Measurements from ENCODE around the gene TOMM70. TPM values are rescaled to one million over a fixed set of nuclear protein-coding genes. Genes with fewer than 3 reads are reported as not detected.

Gene TOMM70
- total and polyA plus RNA-seq, 2 of the 4 experiments (the other 2 are of a cell fraction) = 24.6 to 35.1 TPM

DNA sequence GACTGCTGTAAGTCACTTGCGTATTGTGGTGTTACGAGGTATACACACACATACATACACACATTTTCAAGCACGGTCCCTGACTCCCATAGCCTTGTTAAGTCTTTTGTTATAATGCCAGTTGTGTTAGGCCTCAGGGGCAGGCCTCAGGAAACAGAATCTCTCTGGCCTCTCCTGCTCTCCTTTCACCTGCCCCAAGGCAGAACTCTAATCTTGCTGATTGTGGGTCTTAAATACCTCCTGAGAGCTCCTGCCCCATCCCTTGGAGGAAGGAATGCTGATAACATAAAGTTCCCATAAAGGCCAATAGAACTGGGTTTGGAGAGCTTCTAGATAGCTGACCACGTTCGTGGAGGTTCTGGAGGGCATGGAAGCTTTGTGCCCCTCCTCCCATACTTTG lies 70.2 kb downstream of the TOMM70 start:
- intact Hi-C loops (cut with micrococcal nuclease) (no loop called here), in situ Hi-C loops (cut with MboI; ENCODE audit: low sequenced_read_pairs) (no loop called here), dilution Hi-C loops (cut with HindIII; ENCODE audit: low sequenced_read_pairs, unreplicated experiment) (no loop called here)
- Histone ChIP-seq H4K20me1 (ENCODE audit: insufficient read depth, low read length) (no peaks in the 10 kb centered on the region), H3K4me1 (ENCODE audit: control insufficient read depth, insufficient read depth, low read length) (peaks cover 6% of the 10 kb centered on the region), H2BK15ac (ENCODE audit: low read depth, low read length) (no peak overlapping the region), H2AK9ac (replicated peaks; ENCODE audit: low read depth, low read length, poor library complexity) (no peak overlapping the region), H3K27me3 (ENCODE audit: control insufficient read depth, insufficient read depth, low read length) (no peaks in the 10 kb centered on the region), H3K9me1 (ENCODE audit: insufficient read depth, low read length) (peaks cover 9% of the 10 kb centered on the region), H3K4ac (ENCODE audit: low read depth, low read length) (no peak overlapping the region), H3K56ac (ENCODE audit: extremely low read depth, insufficient read depth, low read length) (no peak overlapping the region), H3K27ac (ENCODE audit: insufficient read depth, low read length) (no peak overlapping the region), H3K36me3 (ENCODE audit: control insufficient read depth, insufficient read depth, low read length) (no peaks in the 10 kb centered on the region; the same call in 1 of the 2 replicates), H3K23ac (ENCODE audit: low read depth, low read length) (no peak overlapping the region), H2BK20ac (ENCODE audit: low read depth, low read length) (no peak overlapping the region), H3K18ac (ENCODE audit: low read depth, low read length) (no peak overlapping the region), H3K14ac (replicated peaks; ENCODE audit: low read depth, low read length) (no peak overlapping the region), H4K5ac (ENCODE audit: low read depth, low read length) (no peak overlapping the region), H4K8ac (ENCODE audit: low read depth in 2 of 2, low read length in 2 of 2) (no peak overlapping the region), H3K79me1 (ENCODE audit: low read depth in 1 of 2, low read length in 2 of 2) (peaks cover 9 to 17% of the 10 kb centered on the region in 2 experiments), H2BK120ac (ENCODE audit: low read depth, low read length) (no peak overlapping the region), H3K9me3 (ENCODE audit: control insufficient read depth, insufficient read depth, low read length) (no peaks in the 10 kb centered on the region), H2BK5ac (ENCODE audit: low read depth, low read length, poor library complexity, severe bottlenecking) (no peak overlapping the region), H2AK5ac (ENCODE audit: low read depth, low read length) (no peak overlapping the region), H4K91ac (ENCODE audit: insufficient read depth, low read depth, low read length) (no peak overlapping the region), H3K9ac (ENCODE audit: low read depth, low read length) (no peak overlapping the region), H3K4me2 (ENCODE audit: low read depth, low read length) (no peak overlapping the region), H3K4me3 (ENCODE audit: insufficient read depth, low read depth, low read length) (no peak overlapping the region), H2AFZ (replicated peaks; ENCODE audit: low read length, poor library complexity) (no peak overlapping the region)
- ChIA-PET CTCF (no interaction called here), POLR2A (ENCODE audit: unreplicated experiment) (no interaction called here)
- no peak for DNase-seq
- BruUV-seq (replicated peaks) = no TSS peak
- no peak for ATAC-seq (ENCODE audit: low read depth)
- TF ChIP-seq POLR2A (IDR thresholded peaks at IDR 0.05; ENCODE audit: low read depth, low read length) (no peak), RFX5 (IDR thresholded peaks at IDR 0.05; ENCODE audit: low read depth, low read length) (no peak), RAD21 (IDR thresholded peaks at IDR 0.05; ENCODE audit: low read length) (no peak), BHLHE40 (IDR thresholded peaks at IDR 0.05; ENCODE audit: low read depth, low read length) (no peak), CHD1 (IDR thresholded peaks at IDR 0.05; ENCODE audit: low read depth, low read length) (no peak), NFE2L2 (IDR thresholded peaks at IDR 0.05; ENCODE audit: low read depth, low read length) (no peak), CEBPB (IDR thresholded peaks at IDR 0.05; ENCODE audit: low read depth, low read length) (no peak), FOS (IDR thresholded peaks at IDR 0.05; ENCODE audit: low read depth, low read length) (no peak), MAFK (IDR thresholded peaks at IDR 0.05; ENCODE audit: low read depth, low read length) (no peak), MXI1 (IDR thresholded peaks at IDR 0.05; ENCODE audit: borderline replicate concordance, low read depth, low read length) (no peak), RCOR1 (IDR thresholded peaks at IDR 0.05; ENCODE audit: insufficient replicate concordance, low read length) (no peak), SMC3 (IDR thresholded peaks at IDR 0.05; ENCODE audit: low read depth, low read length) (no peak), MAZ (IDR thresholded peaks at IDR 0.05; ENCODE audit: borderline replicate concordance, low read depth, low read length) (no peak)
- TF ChIP-seq, protein P1, sequence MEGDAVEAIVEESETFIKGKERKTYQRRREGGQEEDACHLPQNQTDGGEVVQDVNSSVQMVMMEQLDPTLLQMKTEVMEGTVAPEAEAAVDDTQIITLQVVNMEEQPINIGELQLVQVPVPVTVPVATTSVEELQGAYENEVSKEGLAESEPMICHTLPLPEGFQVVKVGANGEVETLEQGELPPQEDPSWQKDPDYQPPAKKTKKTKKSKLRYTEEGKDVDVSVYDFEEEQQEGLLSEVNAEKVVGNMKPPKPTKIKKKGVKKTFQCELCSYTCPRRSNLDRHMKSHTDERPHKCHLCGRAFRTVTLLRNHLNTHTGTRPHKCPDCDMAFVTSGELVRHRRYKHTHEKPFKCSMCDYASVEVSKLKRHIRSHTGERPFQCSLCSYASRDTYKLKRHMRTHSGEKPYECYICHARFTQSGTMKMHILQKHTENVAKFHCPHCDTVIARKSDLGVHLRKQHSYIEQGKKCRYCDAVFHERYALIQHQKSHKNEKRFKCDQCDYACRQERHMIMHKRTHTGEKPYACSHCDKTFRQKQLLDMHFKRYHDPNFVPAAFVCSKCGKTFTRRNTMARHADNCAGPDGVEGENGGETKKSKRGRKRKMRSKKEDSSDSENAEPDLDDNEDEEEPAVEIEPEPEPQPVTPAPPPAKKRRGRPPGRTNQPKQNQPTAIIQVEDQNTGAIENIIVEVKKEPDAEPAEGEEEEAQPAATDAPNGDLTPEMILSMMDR (conservative IDR thresholded peaks at IDR 0.05; ENCODE audit: low read depth, low read length) = no peak
- TF ChIP-seq, protein P2, sequence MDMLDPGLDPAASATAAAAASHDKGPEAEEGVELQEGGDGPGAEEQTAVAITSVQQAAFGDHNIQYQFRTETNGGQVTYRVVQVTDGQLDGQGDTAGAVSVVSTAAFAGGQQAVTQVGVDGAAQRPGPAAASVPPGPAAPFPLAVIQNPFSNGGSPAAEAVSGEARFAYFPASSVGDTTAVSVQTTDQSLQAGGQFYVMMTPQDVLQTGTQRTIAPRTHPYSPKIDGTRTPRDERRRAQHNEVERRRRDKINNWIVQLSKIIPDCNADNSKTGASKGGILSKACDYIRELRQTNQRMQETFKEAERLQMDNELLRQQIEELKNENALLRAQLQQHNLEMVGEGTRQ (IDR thresholded peaks at IDR 0.05; ENCODE audit: low read depth, low read length) = no peak
- TF ChIP-seq, protein P3, sequence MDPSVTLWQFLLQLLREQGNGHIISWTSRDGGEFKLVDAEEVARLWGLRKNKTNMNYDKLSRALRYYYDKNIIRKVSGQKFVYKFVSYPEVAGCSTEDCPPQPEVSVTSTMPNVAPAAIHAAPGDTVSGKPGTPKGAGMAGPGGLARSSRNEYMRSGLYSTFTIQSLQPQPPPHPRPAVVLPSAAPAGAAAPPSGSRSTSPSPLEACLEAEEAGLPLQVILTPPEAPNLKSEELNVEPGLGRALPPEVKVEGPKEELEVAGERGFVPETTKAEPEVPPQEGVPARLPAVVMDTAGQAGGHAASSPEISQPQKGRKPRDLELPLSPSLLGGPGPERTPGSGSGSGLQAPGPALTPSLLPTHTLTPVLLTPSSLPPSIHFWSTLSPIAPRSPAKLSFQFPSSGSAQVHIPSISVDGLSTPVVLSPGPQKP (IDR thresholded peaks at IDR 0.05; ENCODE audit: borderline replicate concordance, low read depth, low read length) = no peak
- no CpG with 5 or more reads among the region's 5 CpGs for WGBS, 2 experiments (ENCODE audit: extremely low coverage in 2 of 2, insufficient read length in 1 of 2)

Measured in IMR-90 (cell line).